Spleen (tissue), 7 donors: ENCODE data around the gene STAT6.

Source experiments
- CTCF ChIP-seq, 11 experiments: fragments of 200-600 bp in 7 of 11; fragments of 450-650 bp in 4 of 11; sonication (generic) in 4 of 11; IDR thresholded peaks in 8 of 11; conservative IDR thresholded peaks in 3 of 11; 1 replicate in 7 of 11; 2 replicates in 4 of 11; pipeline versions ENCODE4 v1.4.0 to v1.8.0; 2016 to 2021; ENCODE audit warnings: antibody characterized with exemption in 11 of 11, inconsistent platforms in 4 of 11, mild to moderate bottlenecking in 1 of 11
- POLR2A ChIP-seq, 3 donors: fragments of 450-650 bp; IDR thresholded peaks; one replicate each; pipeline ENCODE4 v1.5.1; 2017; ENCODE audit warnings: antibody characterized with exemption in 3 of 3, mild to moderate bottlenecking in 1 of 3
- POLR2AphosphoS5 ChIP-seq, 3 donors: sonication (generic); formaldehyde crosslinking; IDR thresholded peaks; one replicate each; pipeline ENCODE4 v1.5.1; 2017; ENCODE audit warnings: antibody characterized with exemption in 3 of 3
- donor health status: DM: no; HTN: no; CAD: no; lungs with moderate emphysema.
- donor health status: DM: no; HTN: no; CAD: no.
- donor health status: DM: no; HTN: no; CAD: no.

- TF ChIP-seq CTCF (IDR thresholded peaks at IDR 0.05 in 8 of 11, conservative IDR thresholded peaks at IDR 0.05 in 3 of 11): no peak
- no peak for TF ChIP-seq POLR2A (IDR thresholded peaks at IDR 0.05)
- TF ChIP-seq POLR2AphosphoS5 (IDR thresholded peaks at IDR 0.05): no peak
Observed at GRCh38 chr12:57090490-57090889, 20.7 kb downstream of the STAT6 start.
